ENCODE results near the gene UBL5.

GRCh38 chr19:9868983-9869617 lies 41.4 kb downstream of the UBL5 start:
- TF ChIP-seq TAF1 (conservative IDR thresholded peaks at IDR 0.05) (no peak), CTCF (IDR thresholded peaks at IDR 0.05; ENCODE audit: low read depth, low read length, missing input control) (no peak), YY1 (IDR thresholded peaks at IDR 0.05) (no peak), REST (IDR thresholded peaks at IDR 0.05) (no peak), SP1 (IDR thresholded peaks at IDR 0.05) (no peak), HNF4A (conservative IDR thresholded peaks at IDR 0.05) (no peak), ZBTB33 (IDR thresholded peaks at IDR 0.05) (no peak)

Measured in liver (tissue), 3 donors.